GM21529 (cell line): Measurements from ENCODE around the gene CDH23.

Experiments
- ATAC-seq: cut with Tn5 transposase; IDR thresholded peaks from one replicate; pipeline ENCODE4 v1.9.1; 2021; ENCODE audit not compliant: unreplicated experiment

CDH23 gene

DNA sequence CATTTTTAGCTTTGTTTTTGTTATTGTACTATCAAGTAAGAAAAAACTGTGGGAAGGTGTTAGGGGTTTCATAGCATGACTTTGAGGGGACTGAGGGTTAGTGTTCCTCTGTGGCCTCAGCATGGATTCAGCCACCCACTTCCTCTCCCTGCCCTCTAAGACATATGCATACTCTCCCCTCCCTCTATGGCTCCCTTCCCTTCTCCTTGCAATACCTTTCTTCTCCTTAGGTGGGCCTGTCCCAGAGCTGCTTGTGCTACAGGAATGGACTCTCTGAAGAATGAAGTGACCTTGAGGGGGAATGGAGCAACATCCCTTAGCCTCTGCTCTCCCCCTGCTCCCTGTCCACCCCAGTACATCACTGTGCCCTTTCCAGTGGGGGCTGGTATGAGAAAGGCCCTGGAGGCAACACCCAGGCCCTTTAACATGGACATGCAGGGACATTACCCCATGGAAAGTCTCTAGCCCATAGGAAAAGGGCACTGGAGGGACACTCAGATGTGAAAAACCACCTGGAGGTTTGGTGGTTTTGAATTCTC is 22.4 kb downstream of the CDH23 start:
- ATAC-seq, result no peak

DNA sequence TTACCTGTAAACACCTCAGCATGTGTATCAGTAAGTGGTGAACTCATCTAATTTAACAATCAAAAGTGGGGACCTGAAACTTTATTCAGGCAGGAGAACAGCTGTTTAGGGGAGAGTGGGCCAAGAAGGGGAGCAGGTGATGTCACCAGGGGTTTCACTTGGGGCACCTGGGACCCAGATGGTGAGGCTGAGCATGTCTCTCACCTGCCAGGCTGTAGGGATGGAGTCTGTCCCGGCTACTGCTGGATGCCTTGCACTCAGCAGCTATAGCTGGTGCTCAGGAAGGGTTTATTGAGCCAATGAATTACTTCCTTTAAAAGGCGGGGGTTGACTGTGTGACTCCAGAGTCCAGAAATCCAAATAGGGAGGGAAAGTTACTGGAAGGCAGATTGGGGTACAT is 23.0 kb downstream of the CDH23 start:
- ATAC-seq, result no peak

DNA sequence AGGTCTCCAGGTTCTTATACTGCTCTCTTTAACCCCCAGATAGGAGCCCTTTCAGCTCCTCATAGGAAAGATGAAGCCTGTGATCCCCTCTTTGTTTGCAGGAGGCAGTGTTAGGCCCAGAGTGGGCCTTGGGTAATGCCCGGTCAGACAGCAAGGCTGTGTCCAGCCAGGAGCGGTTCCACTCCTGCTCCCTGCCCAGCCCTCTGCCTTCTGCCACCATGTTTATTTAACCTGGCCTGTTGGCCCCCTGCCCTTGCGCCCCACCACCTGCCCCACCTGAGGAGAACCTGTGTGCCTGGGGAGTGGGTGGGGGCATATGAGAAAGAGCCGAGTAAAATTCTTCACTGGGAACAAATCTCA is 24.3 kb downstream of the CDH23 start:
- ATAC-seq, result no peak

DNA sequence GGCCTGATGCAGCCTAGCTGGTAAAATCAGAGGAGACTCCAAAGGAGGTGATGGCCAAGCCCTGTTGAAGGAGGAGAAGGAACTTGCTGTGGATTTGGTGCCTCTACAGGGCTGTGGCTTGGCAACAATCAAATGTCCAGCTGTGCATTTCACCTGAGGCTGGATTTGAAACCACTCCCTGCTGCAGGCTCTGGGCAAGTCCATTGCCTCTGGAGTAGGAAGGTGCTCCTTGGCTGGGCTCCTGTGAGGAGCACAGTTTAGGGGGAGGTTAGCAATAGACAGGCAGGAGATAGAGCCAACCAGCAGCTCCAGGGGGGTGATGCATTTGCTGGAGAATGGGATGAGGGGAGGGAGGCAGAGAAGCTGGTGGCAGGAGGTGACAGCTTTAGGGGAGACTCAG is 26.5 kb downstream of the CDH23 start:
- no peak for ATAC-seq

DNA sequence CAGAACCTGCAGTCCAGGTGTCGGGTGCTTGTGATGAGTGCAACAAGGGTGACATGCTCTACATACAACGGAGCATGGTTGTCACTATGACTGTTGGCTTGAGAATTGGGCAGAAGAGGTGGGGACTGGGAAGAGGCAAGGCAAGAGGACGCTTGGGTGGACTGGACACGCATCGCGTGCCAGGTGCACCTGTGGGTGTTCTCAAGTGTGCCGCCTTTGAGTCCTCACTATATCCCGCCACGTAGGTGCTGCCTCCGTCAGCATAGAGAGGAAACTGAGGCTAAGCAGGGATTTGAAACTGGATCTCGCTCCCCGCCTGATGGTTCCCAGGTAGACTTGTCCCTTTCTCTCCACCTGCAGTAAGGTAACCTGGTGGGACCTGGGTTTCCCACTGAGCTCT is 27.2 kb downstream of the CDH23 start:
- no peak for ATAC-seq

DNA sequence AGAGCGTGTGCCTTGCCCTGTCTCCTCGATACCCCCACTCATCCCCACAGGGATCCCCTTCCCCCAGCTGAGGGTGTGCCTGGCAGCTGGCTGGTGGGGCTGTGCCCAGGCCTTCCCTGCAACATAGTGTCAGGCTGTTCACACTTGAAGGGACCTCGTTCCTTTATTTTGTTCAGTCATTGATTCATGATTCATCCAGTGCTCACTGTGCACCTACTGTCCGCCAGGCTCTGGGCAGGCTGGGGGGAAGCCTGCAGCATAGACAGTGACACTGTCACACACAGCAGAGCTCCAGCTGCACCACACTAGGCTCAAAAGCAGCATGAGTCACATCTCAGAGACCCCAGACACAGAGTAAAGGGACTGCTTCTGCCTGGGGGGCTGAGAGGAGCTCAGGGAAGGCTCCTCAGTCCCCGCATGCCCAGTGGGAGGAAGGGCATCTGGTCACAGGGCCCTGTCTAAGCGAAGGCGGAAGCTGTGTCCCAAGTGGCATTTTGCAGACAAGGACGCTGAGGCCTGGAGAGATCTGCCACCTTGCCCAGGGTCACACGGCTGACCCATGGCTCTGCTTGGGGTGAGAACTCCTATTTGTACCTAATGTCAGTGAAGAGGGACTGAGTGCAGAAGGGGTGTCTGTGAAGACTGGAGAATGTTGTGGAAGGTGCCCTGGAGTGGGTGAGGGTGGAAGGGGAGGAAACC is 27.9 kb downstream of the CDH23 start:
- no peak for ATAC-seq

DNA sequence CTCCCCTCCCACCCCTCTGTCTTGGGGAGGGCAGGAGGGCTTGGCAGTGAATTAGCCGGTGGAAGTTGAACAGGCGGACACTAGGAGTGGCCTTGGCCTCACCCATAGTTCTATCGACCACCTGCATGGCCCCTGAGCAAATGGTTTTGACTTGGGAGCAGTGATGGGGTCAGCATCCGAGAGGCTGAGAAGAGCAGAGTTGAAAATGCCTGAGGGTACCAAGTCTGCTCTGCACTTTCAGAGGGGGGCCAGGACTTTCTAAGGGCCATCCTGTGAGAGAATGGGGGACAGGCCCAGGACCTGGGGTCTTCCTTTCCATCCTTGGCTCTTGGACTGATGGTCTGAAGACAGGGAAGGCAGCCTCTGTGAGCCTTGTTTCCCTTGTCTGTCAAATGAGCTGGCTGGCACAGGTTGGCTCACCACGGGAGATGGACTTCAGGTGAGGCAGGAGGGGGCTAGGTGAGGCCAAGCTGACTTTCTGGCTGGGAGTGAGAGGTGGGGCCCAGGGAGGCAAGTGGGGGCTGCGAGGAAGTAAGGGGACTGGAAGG is 29.4 kb downstream of the CDH23 start:
- no peak for ATAC-seq

DNA sequence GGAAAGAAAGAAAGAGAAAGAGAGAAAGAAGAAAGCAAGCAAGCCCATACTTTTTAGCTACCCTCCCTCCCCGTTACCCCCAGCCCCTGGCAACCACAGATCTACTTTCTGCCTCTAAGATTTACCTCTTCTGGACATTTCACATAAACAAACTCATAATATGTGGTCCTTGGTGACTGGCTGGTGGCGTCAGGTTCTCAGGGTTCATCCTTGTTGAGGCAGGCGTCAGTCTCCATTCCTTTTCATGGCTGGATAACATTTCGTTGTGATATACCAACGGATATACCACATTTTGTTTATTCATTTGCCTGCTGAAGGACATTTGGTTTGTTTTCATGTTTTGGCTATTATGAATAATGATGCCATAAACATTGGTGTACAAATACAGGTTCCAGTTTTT is 30.5 kb downstream of the CDH23 start:
- no peak for ATAC-seq

DNA sequence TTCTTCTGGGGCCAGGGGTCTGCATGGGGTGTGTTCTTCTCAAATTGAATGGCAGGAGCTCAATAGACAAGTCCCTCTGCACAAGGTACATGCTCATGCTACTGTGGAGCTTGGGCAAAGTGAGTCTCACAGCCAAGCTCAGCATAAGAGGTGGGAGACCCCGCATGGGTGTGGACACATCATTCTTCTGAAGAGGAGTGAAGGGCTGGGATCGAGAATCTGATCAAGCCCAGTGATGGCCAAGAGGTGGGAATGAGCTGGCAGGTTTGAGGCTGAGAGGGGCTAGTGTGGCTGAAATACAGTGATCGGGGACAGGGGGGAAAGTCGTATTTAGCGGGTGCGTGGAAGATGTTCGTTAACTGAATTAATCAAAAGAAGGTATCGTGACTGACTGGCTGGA is 32.6 kb downstream of the CDH23 start:
- no peak for ATAC-seq

DNA sequence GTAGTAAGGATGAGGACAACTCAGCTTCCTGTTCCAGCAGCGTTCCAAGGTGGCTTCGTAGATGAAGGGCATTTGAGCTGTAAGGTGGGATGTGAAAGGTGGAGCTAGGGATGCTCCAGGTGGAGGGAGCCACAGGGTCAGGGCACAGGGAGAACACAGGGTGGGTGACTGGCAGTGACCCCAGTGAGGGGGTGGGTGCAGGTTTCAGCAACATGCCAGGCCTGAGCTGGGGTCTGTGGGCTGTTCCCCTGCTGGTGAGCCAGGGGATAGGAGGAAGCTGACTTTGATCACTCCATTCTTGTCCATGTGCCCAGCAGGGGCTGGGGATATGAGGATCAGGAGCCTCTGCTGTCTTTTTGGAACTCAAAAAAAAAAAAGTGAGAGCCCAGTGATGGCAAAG is 33.2 kb downstream of the CDH23 start:
- no peak for ATAC-seq

DNA sequence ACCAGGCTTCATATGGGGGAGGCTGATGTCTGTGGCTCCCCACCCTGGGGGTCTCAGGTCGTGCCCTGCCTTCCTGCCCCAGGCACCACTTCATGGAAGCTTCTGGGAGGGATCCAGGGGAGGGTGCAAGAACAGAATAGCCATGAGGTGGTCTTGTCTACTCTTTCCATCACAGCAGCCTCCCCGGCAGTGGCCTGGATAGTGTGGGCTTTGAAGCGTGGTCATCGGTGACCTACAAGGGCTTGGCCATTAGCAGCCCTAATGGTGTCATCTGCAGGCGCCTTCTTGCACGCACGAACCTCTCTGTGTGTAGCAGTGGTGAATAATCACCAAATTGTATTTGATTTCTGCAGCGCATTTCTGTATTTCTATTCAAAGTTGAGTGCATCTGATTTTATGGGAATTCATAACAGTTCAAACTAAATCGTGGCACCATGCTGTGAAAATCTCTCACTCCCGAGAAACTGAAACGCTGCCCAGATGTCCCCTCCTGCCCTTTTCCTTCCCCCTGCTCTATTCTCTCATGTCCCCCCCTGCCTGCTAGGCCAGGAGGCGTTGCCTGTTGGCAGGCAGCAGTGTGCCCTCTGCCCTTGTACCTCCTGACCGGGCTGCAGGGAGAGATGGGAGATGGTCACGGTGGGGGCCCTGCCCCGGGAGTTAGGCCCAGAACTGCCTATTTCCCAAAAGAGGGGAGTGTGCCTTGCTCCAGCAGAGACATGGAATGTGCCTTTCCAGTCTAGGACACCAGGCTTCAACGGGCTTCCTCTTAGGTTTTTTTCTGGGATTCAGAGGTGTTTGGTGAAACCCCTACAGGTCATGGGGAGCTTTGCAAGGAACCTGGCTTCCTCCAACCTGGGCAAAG is 34.8 kb downstream of the CDH23 start:
- ATAC-seq, result no peak

DNA sequence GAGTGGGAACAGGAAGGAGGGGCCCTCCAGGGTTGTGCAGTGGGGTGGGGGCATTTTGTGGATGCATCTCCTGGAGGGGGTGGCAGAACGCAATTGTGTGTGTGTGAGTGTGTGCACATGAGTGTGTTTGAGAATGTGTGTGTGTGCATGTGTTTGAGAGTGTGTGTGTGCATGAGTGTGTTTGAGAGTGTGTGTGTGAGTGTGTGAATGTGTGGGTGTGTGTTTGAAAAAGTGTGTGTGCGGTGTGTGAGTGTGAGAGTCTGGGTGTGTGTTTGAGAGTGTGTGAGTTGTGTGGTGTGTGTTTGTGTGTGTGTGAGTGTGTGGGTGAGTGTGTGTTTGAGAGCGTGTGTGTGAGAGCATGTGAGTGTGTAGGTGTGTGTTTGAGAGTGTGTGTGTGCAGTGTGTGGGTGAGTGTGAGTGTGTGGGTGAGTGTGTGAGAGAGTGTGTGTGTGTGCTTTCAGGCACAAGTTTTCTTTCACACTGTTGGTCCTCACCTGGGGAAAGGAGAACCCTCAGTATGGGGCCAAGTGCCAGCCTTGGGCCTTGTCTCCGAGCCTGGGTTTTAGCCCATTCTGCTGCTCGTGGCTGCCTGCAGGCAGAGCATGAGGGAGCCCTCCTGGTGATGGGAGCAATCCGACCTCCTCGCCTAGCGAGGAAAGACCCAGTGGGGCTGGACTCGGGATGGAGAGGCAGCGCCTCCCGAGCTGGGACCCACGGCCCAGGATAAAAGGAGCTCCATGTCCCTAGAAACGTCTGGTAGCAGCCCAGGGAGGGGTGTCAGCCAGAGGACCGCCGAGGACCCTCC is 35.6 kb downstream of the CDH23 start:
- ATAC-seq, result no peak

DNA sequence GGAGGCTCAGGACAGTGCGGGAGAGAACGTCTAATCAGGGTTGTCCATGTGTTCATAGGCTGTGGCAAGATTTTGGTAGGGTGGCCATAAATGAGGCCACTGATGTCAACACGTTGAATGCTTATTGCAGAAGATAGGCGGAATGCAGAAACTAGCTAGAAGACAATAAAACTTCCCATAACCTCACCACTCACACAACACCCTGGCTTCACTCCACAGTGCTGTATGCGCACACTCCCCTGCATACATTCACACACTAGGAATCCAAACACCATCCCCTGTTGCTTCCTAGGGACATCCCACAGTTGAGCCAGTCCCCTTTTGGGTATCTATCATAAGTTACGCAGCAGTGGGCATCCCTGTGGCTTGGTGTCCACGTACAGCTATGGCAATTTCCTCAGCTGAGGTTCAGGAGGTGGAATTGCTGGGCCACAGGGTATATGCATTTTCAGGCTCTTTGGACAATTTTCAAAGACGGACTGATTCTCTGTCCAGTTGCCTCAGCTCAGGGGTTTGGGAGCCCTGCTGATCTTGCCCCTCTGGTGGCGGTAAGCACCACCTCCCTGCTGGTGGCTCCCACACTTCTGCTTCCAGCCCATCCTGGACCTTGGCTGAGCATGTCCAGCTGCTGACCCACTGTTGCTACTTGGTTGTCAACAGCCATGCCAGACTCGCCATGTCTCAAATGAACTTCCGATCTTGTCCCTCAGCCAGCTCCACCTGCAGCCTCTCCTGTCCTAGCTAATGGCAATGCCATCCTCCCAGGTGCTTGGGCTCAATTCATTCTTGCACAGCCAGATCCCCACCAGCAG is 36.4 kb downstream of the CDH23 start:
- no peak for ATAC-seq

DNA sequence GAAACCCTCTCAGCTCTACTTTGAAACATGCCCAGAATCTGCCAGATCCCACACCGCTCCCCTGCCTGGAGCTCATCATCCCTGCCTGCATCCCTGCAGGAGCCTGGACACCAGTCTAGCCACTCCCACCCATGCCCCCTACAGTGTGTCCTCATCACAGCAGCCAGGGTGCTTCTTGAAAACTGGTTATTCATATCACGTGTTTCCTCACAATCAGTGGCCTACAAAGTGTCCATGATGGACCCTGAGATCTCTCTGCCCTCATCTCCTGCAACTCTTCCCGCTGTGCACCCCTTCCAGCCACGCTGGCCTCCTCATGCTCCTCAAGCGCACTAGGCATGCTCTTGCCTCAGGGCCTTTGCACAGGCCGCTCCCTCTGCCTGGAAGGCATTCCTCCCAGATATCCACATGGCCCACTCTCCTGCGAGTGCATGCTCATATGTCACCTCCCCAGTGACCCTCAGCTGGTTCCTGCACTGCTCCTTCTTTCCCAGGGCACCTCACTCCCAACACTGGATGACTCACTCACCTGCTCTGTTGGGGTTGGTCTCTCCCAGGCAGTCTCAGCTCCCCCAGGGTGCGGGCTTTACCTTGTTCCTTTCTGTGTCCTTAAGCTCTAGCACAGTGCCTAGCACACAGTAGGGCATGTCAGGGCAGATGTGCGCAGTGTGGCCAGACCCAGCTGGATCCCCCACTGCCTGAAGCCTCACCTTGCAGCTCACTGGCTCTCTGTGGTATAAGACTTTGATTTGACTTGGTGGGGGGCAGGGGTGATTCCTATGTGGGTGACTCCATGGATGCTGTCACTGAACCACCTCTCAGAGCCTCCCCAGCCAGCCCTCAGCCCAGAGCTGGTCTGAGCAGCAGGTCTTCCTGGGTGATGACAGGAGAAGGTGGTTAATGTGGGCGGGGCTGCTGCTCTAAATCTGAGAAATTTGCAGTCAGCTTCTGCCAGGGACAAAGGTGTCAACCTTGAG is 37.3 kb downstream of the CDH23 start:
- ATAC-seq, result no peak

DNA sequence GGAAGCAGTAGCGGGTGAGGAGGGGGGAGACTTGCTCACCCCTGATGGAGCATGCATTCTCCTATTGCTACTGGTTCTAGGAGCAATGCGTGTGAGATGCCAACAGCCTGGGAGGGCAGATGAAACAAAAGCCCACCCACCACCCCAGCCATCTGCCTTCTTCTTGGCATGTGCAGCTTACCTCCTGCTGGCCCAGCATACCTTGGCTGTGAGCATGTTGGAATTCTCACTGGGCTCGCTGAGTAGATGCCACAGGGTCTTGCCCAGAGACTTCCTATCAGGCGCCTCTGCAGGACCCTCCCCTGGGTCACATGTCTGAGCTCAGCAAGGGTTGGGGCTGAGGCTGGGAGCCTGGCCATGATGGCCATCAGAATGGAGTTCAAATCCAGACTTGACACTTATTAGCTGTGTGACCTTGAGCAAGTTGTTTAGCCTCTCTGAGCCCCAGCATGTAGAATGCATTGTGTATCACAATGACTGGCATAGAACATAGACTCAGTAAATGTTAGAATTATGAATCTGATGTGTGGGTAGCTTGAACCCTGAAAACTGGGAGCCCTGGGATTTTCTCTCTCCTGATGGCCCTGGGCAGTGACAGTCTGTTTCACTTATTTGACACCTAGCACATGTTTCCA is 38.2 kb downstream of the CDH23 start:
- ATAC-seq, result no peak

DNA sequence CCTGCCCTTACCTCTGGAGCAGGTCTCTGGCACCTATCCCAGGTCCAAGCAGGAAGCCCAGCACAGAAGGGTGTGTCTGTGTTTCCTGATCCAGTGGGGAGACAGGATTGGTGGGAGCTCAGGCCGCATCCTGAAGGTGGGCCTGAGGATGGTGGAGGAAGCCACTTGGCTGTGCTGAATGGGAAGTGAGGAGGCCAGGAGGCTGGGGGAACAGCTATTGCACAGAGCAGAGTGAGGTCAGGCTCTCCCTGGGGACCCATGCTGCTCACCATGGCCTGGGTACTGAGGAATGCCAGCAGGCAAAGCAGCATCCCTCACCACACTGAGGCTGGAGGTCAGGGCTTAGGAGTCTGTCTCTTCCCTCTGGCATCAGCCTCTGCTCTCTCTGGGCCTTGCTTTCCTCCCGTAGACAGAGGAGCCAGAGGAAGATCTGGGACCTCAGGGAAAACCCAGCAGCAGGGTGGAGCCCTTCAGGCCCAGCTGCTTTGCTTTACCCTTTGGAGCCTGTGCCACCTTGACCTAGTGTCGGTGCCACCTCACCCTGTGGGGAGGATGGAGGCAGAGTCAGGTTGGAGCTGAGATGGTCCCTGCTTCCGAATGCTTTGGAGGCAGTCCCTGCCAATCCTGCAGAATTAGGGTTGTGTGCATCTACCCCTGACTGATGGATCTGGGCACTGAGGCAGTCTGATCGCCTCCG is 39.0 kb downstream of the CDH23 start:
- no peak for ATAC-seq

DNA sequence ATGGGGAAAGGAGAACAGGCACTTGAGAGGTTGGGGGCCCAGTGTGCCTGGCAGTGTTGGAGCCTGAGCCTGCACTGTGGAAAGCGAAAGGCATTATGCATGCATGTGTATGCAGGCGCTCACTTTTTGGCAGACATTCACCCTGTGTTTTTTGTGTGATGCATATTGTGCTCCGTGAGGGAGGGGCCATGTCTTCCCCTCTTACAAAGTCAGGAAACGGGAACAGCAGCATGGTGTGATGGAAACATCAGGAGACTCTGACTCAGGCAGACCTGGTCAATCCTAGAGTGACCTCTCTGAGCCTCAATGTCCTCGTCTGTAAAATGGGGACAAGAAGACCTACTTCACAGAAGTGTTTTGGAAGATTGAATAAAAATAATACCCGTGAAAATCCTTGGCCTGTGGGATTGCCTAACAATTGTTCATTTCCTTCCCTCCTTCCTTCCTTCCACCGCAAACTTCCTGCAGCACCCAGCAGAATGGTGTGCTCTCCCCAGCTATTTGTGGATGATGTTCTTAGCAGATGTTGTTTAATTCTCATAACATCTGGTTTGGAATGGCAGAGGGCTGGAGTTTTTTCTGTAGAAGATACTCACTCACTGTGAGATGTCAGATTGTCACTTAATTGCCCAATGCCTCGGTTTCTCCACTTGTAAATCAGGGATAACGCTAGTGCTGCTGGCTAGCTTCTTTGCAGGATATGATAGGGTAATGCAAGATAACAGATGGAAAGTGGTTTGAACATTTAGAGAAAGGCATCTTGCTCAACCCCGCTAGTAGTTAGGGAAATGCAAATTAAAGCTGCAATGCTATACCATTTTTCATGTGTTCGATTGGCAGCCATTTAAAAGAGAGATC is 39.8 kb downstream of the CDH23 start:
- ATAC-seq, result no peak
